HG03045 (cell line): ENCODE results near the gene EMSY.
"Not testable (repeated sequence)": the region's sequence is repeated elsewhere in the genome, so short reads cannot be mapped to it uniquely, and the experiment has no call there.

ENCODE experiments used
- ATAC-seq: cut with Tn5 transposase; IDR thresholded peaks from one replicate; pipeline ENCODE4 v1.9.1; 2021; ENCODE audit warnings: mild to moderate bottlenecking, moderate library complexity; ENCODE audit not compliant: unreplicated experiment

EMSY gene, protein sequence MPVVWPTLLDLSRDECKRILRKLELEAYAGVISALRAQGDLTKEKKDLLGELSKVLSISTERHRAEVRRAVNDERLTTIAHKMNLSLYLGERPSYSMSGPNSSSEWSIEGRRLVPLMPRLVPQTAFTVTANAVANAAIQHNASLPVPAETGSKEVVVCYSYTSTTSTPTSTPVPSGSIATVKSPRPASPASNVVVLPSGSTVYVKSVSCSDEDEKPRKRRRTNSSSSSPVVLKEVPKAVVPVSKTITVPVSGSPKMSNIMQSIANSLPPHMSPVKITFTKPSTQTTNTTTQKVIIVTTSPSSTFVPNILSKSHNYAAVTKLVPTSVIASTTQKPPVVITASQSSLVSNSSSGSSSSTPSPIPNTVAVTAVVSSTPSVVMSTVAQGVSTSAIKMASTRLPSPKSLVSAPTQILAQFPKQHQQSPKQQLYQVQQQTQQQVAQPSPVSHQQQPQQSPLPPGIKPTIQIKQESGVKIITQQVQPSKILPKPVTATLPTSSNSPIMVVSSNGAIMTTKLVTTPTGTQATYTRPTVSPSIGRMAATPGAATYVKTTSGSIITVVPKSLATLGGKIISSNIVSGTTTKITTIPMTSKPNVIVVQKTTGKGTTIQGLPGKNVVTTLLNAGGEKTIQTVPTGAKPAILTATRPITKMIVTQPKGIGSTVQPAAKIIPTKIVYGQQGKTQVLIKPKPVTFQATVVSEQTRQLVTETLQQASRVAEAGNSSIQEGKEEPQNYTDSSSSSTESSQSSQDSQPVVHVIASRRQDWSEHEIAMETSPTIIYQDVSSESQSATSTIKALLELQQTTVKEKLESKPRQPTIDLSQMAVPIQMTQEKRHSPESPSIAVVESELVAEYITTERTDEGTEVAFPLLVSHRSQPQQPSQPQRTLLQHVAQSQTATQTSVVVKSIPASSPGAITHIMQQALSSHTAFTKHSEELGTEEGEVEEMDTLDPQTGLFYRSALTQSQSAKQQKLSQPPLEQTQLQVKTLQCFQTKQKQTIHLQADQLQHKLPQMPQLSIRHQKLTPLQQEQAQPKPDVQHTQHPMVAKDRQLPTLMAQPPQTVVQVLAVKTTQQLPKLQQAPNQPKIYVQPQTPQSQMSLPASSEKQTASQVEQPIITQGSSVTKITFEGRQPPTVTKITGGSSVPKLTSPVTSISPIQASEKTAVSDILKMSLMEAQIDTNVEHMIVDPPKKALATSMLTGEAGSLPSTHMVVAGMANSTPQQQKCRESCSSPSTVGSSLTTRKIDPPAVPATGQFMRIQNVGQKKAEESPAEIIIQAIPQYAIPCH (N-terminal part only)

DNA sequence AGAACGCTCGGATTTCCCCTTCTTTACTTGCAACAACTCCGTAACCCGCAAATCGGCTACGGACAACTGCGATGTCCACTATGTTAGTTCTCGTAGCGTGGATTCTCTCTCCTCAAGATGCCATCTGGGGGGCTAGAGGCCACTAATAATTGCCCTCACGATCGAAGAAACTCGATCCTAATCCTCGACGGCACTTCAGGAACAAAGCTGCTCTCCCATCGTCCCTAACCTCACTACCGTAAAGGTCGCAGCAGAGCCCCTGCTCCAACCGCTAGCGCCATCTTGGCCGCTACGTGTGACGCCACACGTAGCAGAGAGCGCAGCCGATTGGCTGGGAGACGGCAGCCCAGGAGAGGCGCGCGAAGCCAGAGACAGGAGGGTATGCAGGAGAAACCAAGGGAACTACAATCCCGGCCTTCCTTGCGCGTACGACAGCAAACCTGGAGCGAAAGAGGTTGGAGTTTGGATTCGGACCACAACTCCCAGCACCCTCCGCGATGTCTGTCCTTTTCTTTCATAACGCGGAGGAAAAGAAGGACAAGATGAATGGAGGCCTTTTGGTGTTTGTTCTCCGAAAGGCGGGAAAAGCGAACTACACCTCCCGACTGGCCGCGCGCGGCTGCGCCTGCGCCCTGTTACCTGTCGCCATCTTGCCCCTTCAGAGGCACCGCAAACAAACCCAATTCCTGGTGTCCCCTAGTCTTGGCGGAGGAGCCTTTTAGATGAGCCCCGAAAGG is at the start of gene EMSY:
EMSY (plus strand) TSS at position 635 of the 737 bp plus-strand sequence. CDS start 1,921 bp downstream, outside the sequence.
- peak; percentile 96 for ATAC-seq

DNA sequence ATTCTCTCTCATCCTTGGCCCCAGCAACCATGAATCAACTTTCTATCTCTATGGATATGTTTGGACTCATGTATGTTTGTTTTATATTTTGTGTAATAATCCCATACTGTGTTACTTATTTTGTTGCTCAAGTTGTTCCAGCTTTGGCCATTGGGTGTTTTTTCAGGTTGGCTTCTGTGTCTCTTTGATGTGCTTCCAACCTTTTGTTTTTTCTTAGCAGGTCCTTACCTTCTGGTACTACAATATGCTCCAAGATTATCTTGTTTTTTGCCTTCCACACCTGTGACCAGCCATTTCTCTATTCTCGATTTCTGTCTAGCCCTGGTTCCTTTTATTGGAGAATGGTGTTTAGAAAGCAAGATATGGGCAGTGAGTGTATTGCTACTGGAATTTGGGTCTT is 49.5 kb upstream of the EMSY start:
- ATAC-seq, result no peak

DNA sequence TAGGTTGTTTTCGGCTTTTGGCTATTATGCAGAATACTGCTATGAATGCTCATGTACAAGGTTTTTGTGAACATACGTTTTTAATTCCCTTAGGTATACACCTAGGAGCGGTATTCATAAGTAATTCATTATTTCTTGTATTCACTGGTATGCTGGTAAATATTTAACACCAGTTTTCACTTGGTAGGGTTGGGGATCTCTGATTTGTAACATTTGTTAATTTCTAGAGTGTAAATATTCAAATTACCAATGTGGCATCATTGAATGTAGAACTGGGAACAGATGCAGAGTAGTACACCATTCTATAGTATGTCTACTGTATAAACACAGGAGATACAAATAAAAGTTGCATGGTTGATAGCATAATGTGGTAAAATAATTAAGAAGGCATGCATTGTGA is 47.4 kb upstream of the EMSY start:
- no peak for ATAC-seq

DNA sequence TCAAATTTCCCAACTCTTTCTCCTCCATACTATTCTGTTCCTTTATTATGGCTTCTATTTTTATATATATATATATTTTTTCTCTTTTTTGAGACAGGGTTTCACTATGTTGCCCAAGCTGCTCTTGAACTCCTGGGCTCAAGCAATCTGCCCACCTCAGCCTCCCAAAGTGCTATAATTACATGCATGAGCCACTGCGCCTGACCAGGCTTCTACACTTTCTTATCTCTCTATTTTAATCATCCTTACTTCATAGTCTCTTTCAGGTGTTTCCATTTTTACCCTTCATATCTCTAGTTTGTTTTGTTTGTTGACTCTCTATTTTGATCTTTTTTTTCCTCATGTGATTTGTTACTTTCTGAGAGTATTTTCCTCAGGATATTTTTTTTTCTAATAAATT is 43.9 kb upstream of the EMSY start:
- ATAC-seq, result no peak

DNA sequence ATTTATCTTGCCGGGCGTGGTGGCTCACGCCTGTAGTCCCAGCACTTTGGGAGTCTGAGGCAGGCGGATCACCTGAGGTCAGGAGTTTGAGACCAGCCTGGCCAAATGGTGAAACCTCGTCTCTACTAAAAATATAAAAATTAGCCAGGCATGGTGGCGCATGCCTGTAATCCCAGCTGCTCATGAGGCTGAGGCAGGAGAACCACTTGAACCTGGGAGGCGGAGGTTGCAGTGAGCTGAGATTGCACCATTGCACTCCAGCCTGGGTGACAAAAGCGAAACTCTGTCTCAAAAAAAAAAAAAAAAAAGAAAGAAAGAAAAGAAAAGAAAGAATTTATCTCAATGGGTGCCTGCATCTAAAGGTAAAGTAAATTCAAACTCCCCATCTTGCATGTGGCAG is 43.3 kb upstream of the EMSY start:
- not testable (repeated sequence) for ATAC-seq

DNA sequence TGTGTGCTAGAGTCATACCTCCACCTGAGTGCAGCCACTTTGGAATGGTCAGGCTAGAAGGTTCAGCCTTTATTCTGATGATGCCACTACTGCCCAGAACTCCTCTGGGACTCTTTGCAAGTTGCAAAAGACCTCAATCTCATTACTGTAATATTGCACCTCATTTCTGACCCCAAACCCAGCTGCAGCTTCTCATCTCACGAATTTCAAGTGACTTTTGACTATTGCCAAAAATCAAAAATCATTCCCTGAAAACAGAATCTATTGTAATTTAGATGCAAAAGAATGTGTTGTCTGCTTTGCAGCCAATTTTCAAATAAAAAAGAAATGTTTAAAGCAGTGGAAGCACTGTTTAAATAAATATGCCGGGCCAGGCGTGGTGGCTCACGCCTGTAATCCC is 38.5 kb upstream of the EMSY start:
- no peak for ATAC-seq

DNA sequence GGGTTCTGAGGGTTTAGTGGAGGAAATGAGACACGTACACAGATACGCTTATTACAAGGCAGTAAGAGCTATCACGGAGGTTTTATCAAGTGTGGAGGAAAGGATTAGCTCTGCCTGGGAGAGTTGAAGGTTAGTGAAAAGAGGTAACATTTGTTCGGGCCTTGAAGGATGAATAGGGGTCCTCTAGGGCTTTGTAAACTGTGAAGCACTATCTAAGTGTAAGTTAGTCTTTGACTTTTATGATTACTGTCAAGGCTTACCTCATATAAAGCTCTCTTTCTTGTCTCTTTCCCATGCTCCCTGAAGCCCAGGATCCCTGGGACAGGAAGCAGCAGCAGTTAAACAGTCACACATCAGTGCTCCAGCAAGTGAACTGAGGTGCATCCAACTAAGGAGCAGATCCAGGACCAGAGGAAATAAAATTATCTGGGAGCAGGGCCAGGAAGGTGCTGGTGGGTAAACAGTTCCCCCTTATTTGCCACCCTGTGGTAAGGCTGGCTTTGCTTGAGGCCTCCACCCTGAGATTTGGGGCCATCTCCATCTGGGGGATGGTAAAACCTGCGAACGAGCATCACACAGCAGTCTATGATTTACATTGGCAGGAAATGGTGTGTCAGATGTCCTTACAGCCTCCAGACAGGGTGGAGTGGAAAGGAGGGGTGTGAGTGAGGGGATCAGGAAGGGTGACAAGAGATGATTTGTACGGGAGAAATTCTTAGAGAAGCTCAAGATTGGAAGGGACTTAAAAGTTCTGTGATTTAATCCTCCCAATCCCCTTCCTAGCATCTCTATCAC is 36.5 kb upstream of the EMSY start:
- ATAC-seq, result no peak

DNA sequence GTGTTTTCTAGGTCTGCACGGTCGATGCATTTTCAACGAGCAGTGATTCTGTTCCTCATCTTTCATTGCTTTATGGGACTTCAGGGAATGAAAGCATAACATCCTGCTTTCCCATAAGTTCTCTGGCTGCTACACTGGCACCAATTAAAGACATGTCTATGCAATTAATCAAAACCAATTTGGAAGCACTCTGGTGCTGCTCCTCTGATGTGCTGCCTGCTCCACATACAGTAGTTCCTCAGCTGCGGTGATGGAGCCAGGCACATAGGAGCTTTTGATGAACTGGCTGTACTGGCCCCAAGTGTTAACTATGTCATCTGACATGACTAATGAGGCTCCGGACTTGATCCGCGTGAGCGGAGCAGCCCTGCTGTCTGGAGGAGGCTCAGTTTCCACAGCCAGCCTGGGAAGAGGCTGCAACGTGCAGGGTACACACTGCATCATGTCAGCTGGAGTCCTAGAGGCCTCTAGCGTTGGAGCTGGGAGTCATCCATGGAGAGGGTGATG is 33.9 kb upstream of the EMSY start:
- no peak for ATAC-seq

DNA sequence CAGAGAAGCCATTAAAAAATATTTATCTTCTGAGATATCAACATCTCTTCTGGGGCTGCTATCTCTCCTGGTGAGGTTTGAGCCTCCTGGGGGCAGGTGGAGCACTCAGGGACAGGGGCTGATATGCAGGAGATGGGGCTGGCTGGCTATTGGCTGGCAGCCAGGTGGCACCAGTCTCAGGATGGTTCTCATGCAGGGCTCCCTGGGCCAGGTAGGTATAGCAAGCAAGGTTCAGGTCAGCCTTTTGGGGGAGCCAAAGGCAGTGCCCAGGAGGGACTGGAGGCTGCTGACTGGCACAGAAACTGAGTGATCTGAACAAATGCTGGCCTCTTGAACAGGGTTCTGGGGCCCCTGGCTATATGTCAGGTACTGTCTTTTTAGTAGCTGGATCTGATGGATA is 29.7 kb upstream of the EMSY start:
- ATAC-seq, result no peak

DNA sequence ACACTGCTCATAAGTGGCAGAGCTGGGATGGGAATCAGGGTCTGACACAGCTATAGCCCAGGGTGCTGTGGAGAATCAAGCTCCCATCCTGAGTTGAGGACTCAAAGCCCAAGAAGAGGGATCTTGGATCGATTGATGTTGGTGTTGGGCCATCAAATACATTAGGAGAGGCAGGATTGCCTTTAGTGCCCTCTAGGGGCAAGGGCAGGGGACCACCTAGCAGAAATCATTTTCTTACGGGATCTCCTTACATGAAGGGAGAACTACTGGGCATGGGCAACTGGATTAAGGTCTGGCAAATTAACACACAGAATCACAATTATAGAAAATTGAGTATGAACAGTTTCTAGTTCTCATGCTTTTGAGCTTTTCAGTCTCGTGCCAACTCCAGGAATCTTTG is 24.9 kb upstream of the EMSY start:
- no peak for ATAC-seq

DNA sequence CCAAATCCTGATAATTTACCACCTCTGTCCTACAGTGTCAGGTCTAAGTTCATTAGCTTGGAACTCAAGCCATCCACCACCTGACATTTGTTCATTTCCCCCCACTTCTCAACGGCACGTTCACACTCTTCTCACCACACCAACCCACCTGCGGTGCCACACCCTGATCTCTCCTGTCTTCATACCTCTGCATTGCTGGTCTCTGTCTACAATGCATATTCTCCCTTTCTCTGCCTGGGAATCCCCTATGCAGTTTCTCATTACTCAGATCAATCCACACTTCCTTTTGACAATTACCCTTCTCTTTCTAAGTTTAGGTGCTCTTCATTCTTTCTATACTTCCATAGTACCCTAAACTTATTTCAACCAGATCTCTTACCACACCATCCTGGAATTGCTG is 20.4 kb upstream of the EMSY start:
- ATAC-seq, result no peak

DNA sequence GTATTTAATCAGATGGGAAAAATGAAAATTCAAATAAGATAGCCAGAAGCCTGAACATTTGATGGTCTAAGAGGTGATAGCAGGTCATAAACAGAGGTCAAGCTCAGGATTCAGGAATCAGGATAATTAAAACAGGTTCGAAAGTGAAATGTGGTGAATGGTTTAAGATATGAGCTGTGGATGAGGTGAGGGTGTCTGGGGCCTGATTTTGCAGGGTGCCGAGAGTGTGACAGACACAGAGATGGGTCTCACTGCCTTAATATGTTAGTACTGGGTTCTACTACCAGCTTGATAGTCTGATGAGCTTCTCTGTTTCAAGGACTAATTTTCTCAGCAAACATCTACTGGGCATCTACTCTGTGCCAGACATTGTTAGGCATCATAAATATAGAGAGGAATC is 19.9 kb upstream of the EMSY start:
- ATAC-seq, result no peak

DNA sequence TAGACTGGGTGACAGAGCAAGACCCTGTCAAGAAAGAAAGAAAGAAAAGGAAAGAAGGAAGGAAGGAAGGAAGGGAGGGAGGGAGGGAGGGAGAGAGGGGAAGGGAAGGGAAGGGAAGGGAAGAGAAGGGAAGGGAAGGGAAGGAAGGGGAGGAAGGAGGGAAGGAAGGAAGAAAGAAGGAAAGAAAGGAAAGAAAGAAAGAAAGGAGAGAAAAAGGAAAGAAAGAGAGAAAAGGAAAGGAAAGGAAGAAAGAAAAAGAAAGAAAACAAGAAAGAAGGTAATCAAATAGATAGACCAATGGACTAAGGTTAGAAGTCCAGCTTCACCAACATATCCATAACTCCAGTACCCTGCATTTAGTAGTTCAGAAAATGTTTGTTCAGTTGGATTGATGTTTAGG is 18.2 kb upstream of the EMSY start:
- ATAC-seq, result no peak

DNA sequence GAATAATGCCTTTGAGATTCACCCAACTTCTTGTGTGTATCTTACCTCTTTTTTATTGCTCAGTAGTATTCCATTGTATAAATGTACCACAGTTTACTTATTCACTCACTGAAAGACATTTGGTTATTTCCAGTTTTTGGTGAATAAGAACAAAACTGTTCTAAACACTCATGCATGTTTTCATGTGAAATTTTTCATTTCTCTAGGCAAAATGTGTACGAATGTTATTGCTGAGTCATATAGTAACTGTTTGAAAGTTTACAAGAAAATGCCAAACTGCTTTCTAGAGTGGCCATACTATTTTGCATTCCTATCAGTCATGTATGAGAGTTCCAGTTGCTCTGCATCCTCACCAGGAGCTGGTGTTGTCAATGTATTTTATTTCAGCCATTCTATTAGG is 8.8 kb upstream of the EMSY start:
- ATAC-seq, result no peak

DNA sequence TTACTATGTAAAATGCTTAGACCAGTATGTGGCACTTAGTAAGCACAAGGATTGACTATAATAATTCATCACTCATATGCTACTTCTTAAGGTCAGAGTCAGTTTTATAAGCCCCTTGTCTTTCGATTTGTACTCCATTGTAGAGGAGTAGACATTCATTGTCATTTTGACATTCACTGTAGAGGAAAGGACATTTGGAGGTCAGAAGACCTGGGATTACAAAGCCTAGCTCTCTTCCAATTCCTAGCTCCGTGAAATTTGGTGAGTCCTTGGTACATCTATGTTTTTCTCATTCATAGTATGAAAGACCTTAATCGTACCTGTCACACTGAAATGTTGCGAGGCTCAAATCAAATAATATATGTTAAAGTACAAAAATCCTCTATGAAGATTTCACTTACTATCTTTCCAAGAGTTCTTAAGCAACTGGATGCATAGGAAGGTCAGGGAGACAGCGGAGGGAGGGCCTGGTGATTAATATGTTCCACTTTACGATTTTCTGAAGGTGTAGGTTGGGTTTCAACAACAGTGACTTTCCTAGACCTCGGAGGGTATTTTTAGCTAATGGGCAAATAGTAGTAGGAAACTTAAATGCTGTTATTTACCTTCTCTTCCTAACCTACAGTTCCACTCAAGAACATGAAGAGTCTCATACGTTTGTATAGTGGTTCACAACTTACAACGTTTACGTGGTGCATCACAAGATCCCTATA is 1.4 kb upstream of the EMSY start:
- ATAC-seq, result no peak

DNA sequence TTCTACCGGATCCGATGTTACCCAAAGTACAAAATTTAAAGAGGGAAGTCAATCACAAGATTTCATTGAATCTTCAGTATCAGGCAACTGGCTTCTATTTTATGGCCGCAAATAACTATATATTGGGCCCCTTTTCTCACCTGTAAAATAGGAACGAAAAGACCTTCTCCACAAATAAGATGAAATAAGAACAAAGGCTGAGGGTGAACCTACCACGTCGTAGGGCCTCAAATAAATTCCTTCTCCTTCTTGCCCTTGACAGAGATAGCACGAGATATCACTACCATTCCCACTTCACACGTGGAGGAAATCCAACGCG is 794 bp upstream of the EMSY start:
- ATAC-seq, result no peak

DNA sequence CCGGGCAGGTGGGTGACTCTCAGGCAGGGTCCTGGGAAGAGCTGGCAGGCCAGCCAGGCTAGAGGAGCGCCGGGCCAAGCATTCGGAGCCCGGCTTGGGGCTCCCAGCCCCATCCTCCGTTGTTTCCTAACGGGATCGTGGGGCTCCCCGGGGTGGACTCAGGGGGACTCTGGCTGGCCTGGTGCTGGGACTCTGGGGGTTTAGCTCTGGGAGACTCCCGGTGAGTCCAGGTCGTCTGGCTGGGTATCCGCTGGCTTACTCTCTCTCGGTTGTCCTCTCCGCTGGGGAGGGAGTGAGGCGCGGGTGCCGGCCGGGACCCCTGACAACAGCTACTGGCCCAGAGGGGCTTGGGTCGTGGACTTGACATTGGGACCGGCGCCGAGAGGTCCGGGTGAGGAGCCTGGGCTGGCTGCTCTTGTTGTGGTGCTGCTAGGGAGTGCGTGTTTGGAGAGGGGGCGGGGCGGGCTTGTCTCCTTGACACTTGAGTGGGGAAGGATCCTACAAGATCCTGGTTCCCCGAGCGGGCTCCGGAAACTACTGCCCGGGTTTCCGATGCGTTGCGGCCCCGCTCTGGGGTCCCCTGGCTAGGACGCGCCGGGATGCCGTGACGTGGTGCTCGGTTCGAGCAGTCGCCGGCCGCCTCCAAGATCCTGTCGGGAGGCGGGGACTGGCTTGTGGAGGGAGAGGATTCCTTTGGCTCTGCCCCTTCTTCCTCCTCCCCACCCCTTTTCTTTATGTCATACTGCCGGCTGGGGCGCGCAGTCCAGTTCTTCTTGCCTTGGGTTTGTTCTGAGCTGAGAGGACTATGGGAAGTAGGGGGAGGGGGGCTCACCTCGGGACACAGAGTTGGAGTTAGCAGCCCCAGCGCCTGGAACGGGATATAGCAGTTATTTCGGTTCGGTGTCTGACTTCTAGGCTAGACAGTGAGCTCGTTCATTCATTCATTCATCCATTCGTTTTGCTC is 585 bp downstream of the EMSY start:
- ATAC-seq, result peak; percentile 33

DNA sequence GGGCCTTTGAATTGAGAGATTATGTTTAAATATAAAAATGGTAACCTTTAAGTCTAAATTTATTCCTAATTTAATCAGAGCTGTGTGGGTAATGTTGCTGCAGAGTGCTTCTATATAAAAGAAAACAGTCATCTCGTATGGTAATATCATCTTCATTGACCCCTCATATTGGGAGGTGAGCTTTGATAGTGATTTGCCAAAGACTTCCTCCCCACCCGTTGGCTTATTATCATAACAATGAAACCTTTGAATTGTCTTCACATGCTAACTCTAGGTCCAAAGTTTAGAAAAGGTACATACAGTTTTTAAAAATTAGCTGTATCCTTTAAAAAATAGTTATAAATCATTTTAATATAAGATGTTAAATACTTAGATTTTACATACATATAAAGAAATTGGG is 3.7 kb downstream of the EMSY start:
- ATAC-seq, result no peak
